Measurements from ENCODE around the gene ISL2. TPM values are rescaled to one million over a fixed set of nuclear protein-coding genes. Genes with fewer than 3 reads are reported as not detected.

ISL2 gene
- total and polyA plus RNA-seq, 2 donors (not counting 1 experiment from before 2014, with no cell fraction given) = 0.03 to 0.17 TPM

GRCh38 chr15:76327191-76328105 lies 9.1 kb upstream of the ISL2 start:
- Histone ChIP-seq H3K4me2 (ENCODE audit: extremely low read depth, insufficient read depth, low read length) (no peak overlapping the region), H3K9ac (ENCODE audit: insufficient read depth, low read length) (no peak overlapping the region), H2AFZ (ENCODE audit: low read length) (no peak overlapping the region), H3K9me3 (ENCODE audit: control insufficient read depth, insufficient read depth, low read depth, low read length) (no peaks in the 10 kb centered on the region), H3K79me2 (ENCODE audit: control insufficient read depth, insufficient read depth, low read length) (no peaks in the 10 kb centered on the region), H3K27ac (ENCODE audit: insufficient read depth, low read length) (no peak overlapping the region), H3K4me1 (ENCODE audit: control insufficient read depth, extremely low read depth, insufficient read depth, low read length) (no peaks in the 10 kb centered on the region), H4K20me1 (ENCODE audit: control insufficient read depth, extremely low read depth, insufficient read depth, low read length) (no peaks in the 10 kb centered on the region), H3K27me3 (ENCODE audit: control insufficient read depth, insufficient read depth, low read length) (peaks cover 15% of the 10 kb centered on the region), H3K36me3 (ENCODE audit: control insufficient read depth, insufficient read depth, low read length) (no peaks in the 10 kb centered on the region), H3K4me3 (replicated peaks in 1 of 4; ENCODE audit: control extremely low read depth in 1 of 4, insufficient read depth in 1 of 4, low read depth in 3 of 4, low read length in 4 of 4) (no peak overlapping the region)
- no peak for TF ChIP-seq EZH2 (IDR thresholded peaks at IDR 0.05; ENCODE audit: low read length, missing control alignments)
- no peak for TF ChIP-seq CTCF (conservative IDR thresholded peaks at IDR 0.05 in 1 of 2, IDR thresholded peaks at IDR 0.05 in 1 of 2; ENCODE audit: low read depth in 1 of 2, low read length in 2 of 2)
- peak in 1 of 2 donors; percentile 63 for DNase-seq (ENCODE audit: low read depth in 2 of 2)

- Histone ChIP-seq H2AFZ (ENCODE audit: low read length) (no peak overlapping the region), H3K36me3 (ENCODE audit: control insufficient read depth, insufficient read depth, low read length) (no peaks in the 10 kb centered on the region), H3K27me3 (ENCODE audit: control insufficient read depth, insufficient read depth, low read length) (peaks cover 13% of the 10 kb centered on the region), H3K27ac (ENCODE audit: insufficient read depth, low read length) (no peak overlapping the region), H4K20me1 (ENCODE audit: control insufficient read depth, extremely low read depth, insufficient read depth, low read length) (no peaks in the 10 kb centered on the region), H3K4me3 (replicated peaks in 1 of 4; ENCODE audit: control extremely low read depth in 1 of 4, insufficient read depth in 1 of 4, low read depth in 3 of 4, low read length in 4 of 4) (no peak overlapping the region), H3K79me2 (ENCODE audit: control insufficient read depth, insufficient read depth, low read length) (no peaks in the 10 kb centered on the region), H3K4me1 (ENCODE audit: control insufficient read depth, extremely low read depth, insufficient read depth, low read length) (no peaks in the 10 kb centered on the region), H3K4me2 (ENCODE audit: extremely low read depth, insufficient read depth, low read length) (no peak overlapping the region), H3K9me3 (ENCODE audit: control insufficient read depth, insufficient read depth, low read depth, low read length) (no peaks in the 10 kb centered on the region), H3K9ac (ENCODE audit: insufficient read depth, low read length) (no peak overlapping the region)
- no peak for DNase-seq (ENCODE audit: low read depth in 2 of 2)
- TF ChIP-seq CTCF (conservative IDR thresholded peaks at IDR 0.05 in 1 of 2, IDR thresholded peaks at IDR 0.05 in 1 of 2; ENCODE audit: low read depth in 1 of 2, low read length in 2 of 2) = no peak
- TF ChIP-seq EZH2 (IDR thresholded peaks at IDR 0.05; ENCODE audit: low read length, missing control alignments) = no peak
These were observed 8.4 kb upstream of the ISL2 start for GRCh38 chr15:76328106-76328696.

GRCh38 chr15:76328958-76329357 lies 7.6 kb upstream of the ISL2 start:
- Histone ChIP-seq H3K36me3 (ENCODE audit: control insufficient read depth, insufficient read depth, low read length) (no peaks in the 10 kb centered on the region), H3K27ac (ENCODE audit: insufficient read depth, low read length) (no peak overlapping the region), H3K4me1 (ENCODE audit: control insufficient read depth, extremely low read depth, insufficient read depth, low read length) (no peaks in the 10 kb centered on the region), H3K9me3 (ENCODE audit: control insufficient read depth, insufficient read depth, low read depth, low read length) (no peaks in the 10 kb centered on the region), H3K27me3 (ENCODE audit: control insufficient read depth, insufficient read depth, low read length) (peaks cover 14% of the 10 kb centered on the region), H3K9ac (ENCODE audit: insufficient read depth, low read length) (no peak overlapping the region), H3K4me3 (replicated peaks in 1 of 4; ENCODE audit: control extremely low read depth in 1 of 4, insufficient read depth in 1 of 4, low read depth in 3 of 4, low read length in 4 of 4) (no peak overlapping the region), H2AFZ (ENCODE audit: low read length) (no peak overlapping the region), H3K4me2 (ENCODE audit: extremely low read depth, insufficient read depth, low read length) (no peak overlapping the region), H4K20me1 (ENCODE audit: control insufficient read depth, extremely low read depth, insufficient read depth, low read length) (no peaks in the 10 kb centered on the region), H3K79me2 (ENCODE audit: control insufficient read depth, insufficient read depth, low read length) (no peaks in the 10 kb centered on the region)
- no peak for TF ChIP-seq CTCF (conservative IDR thresholded peaks at IDR 0.05 in 1 of 2, IDR thresholded peaks at IDR 0.05 in 1 of 2; ENCODE audit: low read depth in 1 of 2, low read length in 2 of 2)
- TF ChIP-seq EZH2 (IDR thresholded peaks at IDR 0.05; ENCODE audit: low read length, missing control alignments) = no peak
- peak in 1 of 2 donors; percentile 43 for DNase-seq (ENCODE audit: low read depth in 2 of 2)

All from fibroblast of lung (primary cell).